ENCODE results near the gene FBXO45.

GRCh38 chr3:196617256-196617655 lies 48.8 kb downstream of the FBXO45 start:
- TF ChIP-seq PRDM15 (CRISPR knock-in tag; IDR thresholded peaks at IDR 0.05) = no peak
- TF ChIP-seq IRF3 (IDR thresholded peaks at IDR 0.05) = no peak
- no peak for TF ChIP-seq NFYA (IDR thresholded peaks at IDR 0.05; ENCODE audit: borderline replicate concordance, low read depth, low read length)
- TF ChIP-seq HSF1 (IDR thresholded peaks at IDR 0.05; ENCODE audit: low read depth, low read length) = no peak
- no peak for TF ChIP-seq USF1 (IDR thresholded peaks at IDR 0.05; ENCODE audit: borderline replicate concordance, extremely low read length, insufficient read depth, low read depth, low read length)
- no peak for TF ChIP-seq NFXL1 (IDR thresholded peaks at IDR 0.05; ENCODE audit: borderline replicate concordance)
- TF ChIP-seq POLR2AphosphoS5 (IDR thresholded peaks at IDR 0.05; ENCODE audit: low read length) = no peak
- TF ChIP-seq CTCF (IDR thresholded peaks at IDR 0.05 in 2 of 3, conservative IDR thresholded peaks at IDR 0.05 in 1 of 3; ENCODE audit: control insufficient read depth in 2 of 3, extremely low read depth in 1 of 3, insufficient read depth in 1 of 3, low read depth in 3 of 3, low read length in 3 of 3) = no peak
- no peak for TF ChIP-seq ZNF274 (IDR thresholded peaks at IDR 0.05; ENCODE audit: insufficient read depth, insufficient read length)
- TF ChIP-seq ZNF24 (IDR thresholded peaks at IDR 0.05) = no peak
- TF ChIP-seq RAD21 (IDR thresholded peaks at IDR 0.05; ENCODE audit: insufficient read depth, low read depth, low read length) = no peak
- no peak for TF ChIP-seq RB1 (IDR thresholded peaks at IDR 0.05; ENCODE audit: borderline replicate concordance)
